Psoas muscle (tissue), 8 donors: ENCODE results near the gene C10orf95. TPM values are rescaled to one million over a fixed set of nuclear protein-coding genes. Genes with fewer than 3 reads are reported as not detected.
A peak's percentile ranks its signal among the peaks of the same experiment; 100 is the strongest.

Experiments used
- ATAC-seq, 4 donors: fragments of 200-7000 bp; cut with Tn5 transposase; one replicate each; pipeline ENCODE4 v1.9.1; 2020; ENCODE audit warnings: moderate library complexity in 3 of 4, mild to moderate bottlenecking in 2 of 4
- DNase-seq, 2 donors: peaks; one replicate each; pipeline ENCODE4 v3.0.0-alpha.2; 2020
- H3K27ac ChIP-seq: fragments of 200-600 bp; one replicate; pipeline ENCODE4 v1.8.0; 2022
- H3K27me3 ChIP-seq, 3 donors: fragments of 200-600 bp in 1 of 3; one replicate each; pipeline versions ENCODE4 v1.6.1 to v1.8.0; 2013 to 2022; ENCODE audit warnings: low read length in 2 of 3, mild to moderate bottlenecking in 2 of 3, moderate library complexity in 1 of 3; ENCODE audit not compliant: insufficient read depth in 3 of 3
- H3K36me3 ChIP-seq, 2 donors: fragments of 200-600 bp in 1 of 2; one replicate each; pipeline versions ENCODE4 v1.6.1 to v1.8.0; 2013 to 2022; ENCODE audit warnings: low read depth in 1 of 2, mild to moderate bottlenecking in 1 of 2, moderate library complexity in 1 of 2; ENCODE audit not compliant: insufficient read depth in 1 of 2
- H3K4me1 ChIP-seq: fragments of 200-600 bp; one replicate; pipeline ENCODE4 v1.8.0; 2022
- H3K4me3 ChIP-seq: fragments of 200-600 bp; one replicate; pipeline ENCODE4 v1.8.0; 2022; ENCODE audit warnings: mild to moderate bottlenecking
- H3K9me3 ChIP-seq: fragments of 200-600 bp; one replicate; pipeline ENCODE4 v1.8.0; 2022
- CTCF ChIP-seq: fragments of 200-600 bp; IDR thresholded peaks from one replicate; pipeline ENCODE4 v1.8.0; 2022; ENCODE audit warnings: antibody characterized with exemption
- WGBS, 3 donors: extraction: QIAGEN DNeasy Blood & Tissue Kit; methylation state at CpG; one replicate each; pipeline versions ENCODE4 v1.1.6 to v1.1.7; 2013; 5-methylcytosine and 5-hydroxymethylcytosine counted together
- intact Hi-C, 2 donors: fragments of 100-400 bp; cut with DNase I; formaldehyde crosslinking; loops; one replicate each; pipeline versions ENCODE4 v1.11.0 to v1.14.2; 2022
- polyA plus RNA-seq, 3 donors: library from polyadenylated mRNA; stranded (reverse); fragments of 200-250 nt; gene quantifications; one replicate each; pipeline ENCODE4 v1.2.3, GENCODE V29; 2013
- total RNA-seq, 4 donors: library from RNA; stranded (reverse); fragmentation: NEBNext Ultra II Directional in 2 of 4; extraction: Animal tissue kit (Norgen Biotek cat#: 25700) in 2 of 4; gene quantifications; one replicate each; pipeline versions ENCODE4 v1.2.1 to v1.2.4, GENCODE V29; 2021 to 2023
- donor health status: healthy with polysubstance abuse.
- donor health status: DM: no; HTN: no; CAD: no; lungs with moderate emphysema.
- donor health status: Bipolar disorder and iron deficiency.
- donor health status: healthy.
- donor health status: DM: yes; HTN: yes; CAD: no.
- donor health status: DM: no; HTN: no; CAD: no.
- donor health status: DM: no; HTN: no; CAD: no.
- donor health status: DM: yes; HTN: yes; CAD: no.

The C10orf95 gene
- total and polyA plus RNA-seq, 7 donors: 0.01 TPM; not detected in 6

- Histone ChIP-seq H3K27ac (peak overlapping the region; percentile 74), H3K27me3 (no peaks in the 10 kb centered on the region), H3K36me3 (peaks cover 3 to 100% of the 10 kb centered on the region in 2 donors), H3K4me1 (peaks cover 20% of the 10 kb centered on the region), H3K4me3 (no peak overlapping the region), H3K9me3 (no peaks in the 10 kb centered on the region)
- ATAC-seq (no peak), DNase-seq (peak in 1 of 2 donors; percentile 45)
- no peak for TF ChIP-seq CTCF
- intact Hi-C loops: no loop called here
- 97 to 98% (median 97%) methylated on average over 13 of the region's 13 CpGs for WGBS, 3 donors
Observed at GRCh38 chr10:102484021-102484420, 32.7 kb upstream of the C10orf95 start.

- H3K27me3 ChIP-seq: no peaks in the 10 kb centered on the region
- TF ChIP-seq CTCF: no peak
- peak in 1 of 2 donors; percentile 39 for DNase-seq
- intact Hi-C loops: no loop called here
- peaks cover 10% of the 10 kb centered on the region for H3K4me1 ChIP-seq
- ATAC-seq: no peak
- no peak overlapping the region for H3K27ac ChIP-seq
- 83 to 85% (median 84%) methylated on average over 9 of the region's 9 CpGs for WGBS, 3 donors
- peaks cover 3 to 82% of the 10 kb centered on the region in 2 donors for H3K36me3 ChIP-seq
- H3K9me3 ChIP-seq: no peaks in the 10 kb centered on the region
- H3K4me3 ChIP-seq: no peak overlapping the region
Observed at GRCh38 chr10:102480396-102480795, 29.1 kb upstream of the C10orf95 start.

DNA sequence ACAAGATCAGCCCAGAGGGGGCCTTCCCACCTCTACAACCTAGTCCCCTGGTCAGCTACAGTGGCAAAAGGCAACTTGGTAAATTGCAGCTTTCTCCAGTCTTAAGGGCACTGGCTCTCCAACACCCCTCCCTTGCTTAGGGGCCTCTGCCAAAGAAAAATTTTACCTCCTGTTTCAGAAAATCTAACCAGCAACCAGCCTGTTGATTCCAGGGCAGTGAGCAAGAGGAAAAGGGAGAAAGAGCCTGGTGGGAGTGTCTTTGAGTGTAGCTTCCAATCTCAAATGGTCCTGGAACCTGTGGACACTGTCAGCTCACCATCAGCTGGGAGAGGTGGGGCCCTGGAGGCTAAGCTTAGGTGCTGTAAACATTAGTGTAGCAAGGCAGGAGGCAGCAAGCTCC, 28.3 kb upstream of the C10orf95 start:
- peak overlapping the region; percentile 27 for H3K27ac ChIP-seq
- DNase-seq: no peak

GRCh38 chr10:102476466-102477141, 25.3 kb upstream of the C10orf95 start:
- H3K27ac ChIP-seq: peak overlapping the region; percentile 16
- peaks cover 0 to 44% of the 10 kb centered on the region in 2 donors for H3K36me3 ChIP-seq
- DNase-seq (peak in 1 of 2 donors; percentile 45), ATAC-seq (no peak)
- intact Hi-C loops: loop anchor here in 1 of 2 donors (5.0 kb wide), 1 partner anchor 54 kb away; the partner anchor contains the start of gene FBXL15
- no peak overlapping the region for H3K4me3 ChIP-seq
- H3K4me1 ChIP-seq: no peaks in the 10 kb centered on the region
- no peaks in the 10 kb centered on the region for H3K9me3 ChIP-seq
- no peak for TF ChIP-seq CTCF
- H3K27me3 ChIP-seq: no peaks in the 10 kb centered on the region
- WGBS, 3 donors: 64 to 75% (median 73%) methylated on average over 9 of the region's 9 CpGs

More for the DNA sequence above, 28.3 kb upstream of the C10orf95 start:
- no peak for ATAC-seq
- Histone ChIP-seq H3K4me3 (no peak overlapping the region), H3K4me1 (peaks cover 3% of the 10 kb centered on the region), H3K27me3 (no peaks in the 10 kb centered on the region), H3K9me3 (no peaks in the 10 kb centered on the region), H3K36me3 (peaks cover 3 to 74% of the 10 kb centered on the region in 2 donors)
- intact Hi-C loops: loop anchor here in 1 of 2 donors (2.0 to 5.0 kb wide), 2 partner anchors 57 to 85 kb away; partner anchors contain the start of genes FBXL15 and NFKB2
- no peak for TF ChIP-seq CTCF
